Stimulated activated CD8-positive, alpha-beta memory T cell treated with anti-CD3 and anti-CD28 coated beads, Interleukin-4, amount 100 ng/mL, for 24 hours (primary cell): ENCODE results near the gene RUBCNL.
A peak's percentile ranks its signal among the peaks of the same experiment; 100 is the strongest.

Source experiments
- DNase-seq: peaks from one replicate; pipeline ENCODE4 v3.0.0-alpha.2; 2020; ENCODE audit warnings: low read depth

Gene RUBCNL

GRCh38 chr13:46303742-46304385 lies 83.2 kb downstream of the RUBCNL start:
- DNase-seq: no peak

- DNase-seq: no peak
Observed at GRCh38 chr13:46297361-46297811, 89.7 kb downstream of the RUBCNL start.

- DNase-seq: no peak
Observed at GRCh38 chr13:46296921-46297320, 90.1 kb downstream of the RUBCNL start.

- DNase-seq: no peak
Observed at GRCh38 chr13:46296115-46296822, 90.8 kb downstream of the RUBCNL start.

- peak; percentile 19 for DNase-seq
Observed at GRCh38 chr13:46295491-46296114, 91.4 kb downstream of the RUBCNL start.

- DNase-seq: no peak
Observed at GRCh38 chr13:46293436-46293835, 93.6 kb downstream of the RUBCNL start.
